ENCODE data around the gene NREP.
A peak's percentile ranks its signal among the peaks of the same experiment; 100 is the strongest.

The NREP gene

GRCh38 chr5:111784491-111785181 lies 27.6 kb upstream of the NREP start:
- no peaks in the 10 kb centered on the region for H3K9me3 ChIP-seq (replicated peaks in 1 of 11)
- H4K20me1 ChIP-seq: no peaks in the 10 kb centered on the region
- no peak overlapping the region for H3K9ac ChIP-seq
- peaks cover 6 to 18% (median 12%) of the 10 kb centered on the region in 10 experiments; a peak in 18 of 20 replicates for H3K4me1 ChIP-seq
- no peak overlapping the region for H3K4me3 ChIP-seq
- H3K27ac ChIP-seq: no peak overlapping the region
- H3K27me3 ChIP-seq: peaks cover 0 to 21% (median 0%) of the 10 kb centered on the region in 11 experiments; a peak in 3 of 22 replicates
- H3K36me3 ChIP-seq: no peaks in the 10 kb centered on the region
- H3K4me2 ChIP-seq: 0 out of 22 replicates have a peak overlapping the region, but pooled peaks of 1 of the 11 experiments have one; percentile 4
- TF ChIP-seq Cebpa-rat (IDR thresholded peaks at IDR 0.05): no peak

- no peaks in the 10 kb centered on the region for H3K36me3 ChIP-seq
- H3K9ac ChIP-seq: no peak overlapping the region
- no peak overlapping the region for H3K4me3 ChIP-seq
- peak overlapping the region in 6 of 11 experiments; percentile 5 to 30 (median 16); a peak in 8 of 22 replicates for H3K4me2 ChIP-seq
- H3K27me3 ChIP-seq: peaks cover 0 to 30% (median 0%) of the 10 kb centered on the region in 11 experiments; a peak in 4 of 22 replicates
- no peaks in the 10 kb centered on the region for H3K9me3 ChIP-seq (replicated peaks in 1 of 11)
- no peak overlapping the region for H3K27ac ChIP-seq
- no peak for TF ChIP-seq Cebpa-rat (IDR thresholded peaks at IDR 0.05)
- H4K20me1 ChIP-seq: no peaks in the 10 kb centered on the region
- peaks cover 6 to 25% (median 19%) of the 10 kb centered on the region in 10 experiments; a peak in 19 of 20 replicates for H3K4me1 ChIP-seq
These were observed 26.5 kb upstream of the NREP start for GRCh38 chr5:111783537-111783936.

DNA sequence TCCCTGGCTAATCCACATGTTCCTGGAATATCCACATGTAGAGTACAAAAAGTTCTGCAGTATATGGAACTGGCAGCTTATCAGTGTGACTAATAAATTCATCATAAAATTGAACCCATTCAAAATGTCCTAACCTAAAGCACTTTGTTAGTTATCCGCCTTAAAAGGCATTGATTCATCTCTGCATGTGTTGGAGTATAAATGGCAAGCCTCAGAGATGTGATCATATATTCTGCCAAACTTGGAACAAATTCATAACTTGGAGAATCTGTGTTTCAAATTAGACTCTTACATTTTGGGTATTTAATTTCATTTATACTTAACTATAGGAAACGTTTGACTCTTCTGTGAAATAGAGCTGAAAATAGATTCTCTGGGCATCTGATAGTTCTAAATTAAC lies 25.2 kb upstream of the NREP start:
- no peaks in the 10 kb centered on the region for H3K36me3 ChIP-seq
- H3K4me2 ChIP-seq: no peak overlapping the region
- H3K9me3 ChIP-seq (replicated peaks in 1 of 11): no peaks in the 10 kb centered on the region
- no peak overlapping the region for H3K27ac ChIP-seq
- TF ChIP-seq Cebpa-rat (IDR thresholded peaks at IDR 0.05): no peak
- peaks cover 10 to 31% (median 22%) of the 10 kb centered on the region in 10 experiments for H3K4me1 ChIP-seq
- H4K20me1 ChIP-seq: no peaks in the 10 kb centered on the region
- no peak overlapping the region for H3K9ac ChIP-seq
- peaks cover 0 to 42% (median 0%) of the 10 kb centered on the region in 11 experiments; a peak in 4 of 22 replicates for H3K27me3 ChIP-seq
- H3K4me3 ChIP-seq: no peak overlapping the region

DNA sequence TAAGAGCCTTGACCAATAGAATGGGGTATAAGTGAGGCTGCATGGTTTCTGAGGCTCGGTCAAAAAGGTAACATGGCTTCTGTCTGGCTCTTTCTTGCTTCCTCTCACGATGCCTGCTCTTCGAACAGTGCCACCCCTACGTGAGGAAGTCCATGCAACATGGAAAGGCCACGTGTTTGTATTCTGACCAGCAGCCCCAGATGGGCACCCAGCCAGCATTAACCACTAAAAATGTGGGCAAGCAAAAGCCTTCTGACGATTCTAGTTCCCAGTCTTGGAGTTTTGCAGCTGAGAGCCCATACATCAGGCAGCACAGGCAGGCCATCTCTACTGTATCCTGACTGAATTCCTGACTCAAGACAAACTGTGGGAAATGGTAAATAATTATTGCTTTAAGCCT lies 24.2 kb upstream of the NREP start:
- H4K20me1 ChIP-seq: no peaks in the 10 kb centered on the region
- peaks cover 17 to 41% (median 30%) of the 10 kb centered on the region in 10 experiments for H3K4me1 ChIP-seq
- TF ChIP-seq Cebpa-rat (IDR thresholded peaks at IDR 0.05): no peak
- no peak overlapping the region for H3K4me3 ChIP-seq
- H3K27me3 ChIP-seq: peaks cover 0 to 42% (median 0%) of the 10 kb centered on the region in 11 experiments; a peak in 4 of 22 replicates
- H3K4me2 ChIP-seq: no peak overlapping the region; a peak in 1 of 22 replicates
- H3K27ac ChIP-seq: no peak overlapping the region
- H3K36me3 ChIP-seq: no peaks in the 10 kb centered on the region
- no peak overlapping the region for H3K9ac ChIP-seq
- no peaks in the 10 kb centered on the region for H3K9me3 ChIP-seq (replicated peaks in 1 of 11)

- no peaks in the 10 kb centered on the region for H4K20me1 ChIP-seq
- no peaks in the 10 kb centered on the region for H3K36me3 ChIP-seq
- TF ChIP-seq Cebpa-rat (IDR thresholded peaks at IDR 0.05): no peak
- H3K27ac ChIP-seq: no peak overlapping the region
- peaks cover 24 to 54% (median 42%) of the 10 kb centered on the region in 10 experiments for H3K4me1 ChIP-seq
- no peak overlapping the region for H3K9ac ChIP-seq
- peaks cover 0 to 48% (median 0%) of the 10 kb centered on the region in 11 experiments; a peak in 4 of 22 replicates for H3K27me3 ChIP-seq
- H3K9me3 ChIP-seq (replicated peaks in 1 of 11): no peaks in the 10 kb centered on the region
- peak overlapping the region; percentile 6 to 44 (median 36); a peak in 16 of 22 replicates for H3K4me2 ChIP-seq
- no peak overlapping the region for H3K4me3 ChIP-seq
These were observed 22.9 kb upstream of the NREP start for GRCh38 chr5:111779922-111780292.

DNA sequence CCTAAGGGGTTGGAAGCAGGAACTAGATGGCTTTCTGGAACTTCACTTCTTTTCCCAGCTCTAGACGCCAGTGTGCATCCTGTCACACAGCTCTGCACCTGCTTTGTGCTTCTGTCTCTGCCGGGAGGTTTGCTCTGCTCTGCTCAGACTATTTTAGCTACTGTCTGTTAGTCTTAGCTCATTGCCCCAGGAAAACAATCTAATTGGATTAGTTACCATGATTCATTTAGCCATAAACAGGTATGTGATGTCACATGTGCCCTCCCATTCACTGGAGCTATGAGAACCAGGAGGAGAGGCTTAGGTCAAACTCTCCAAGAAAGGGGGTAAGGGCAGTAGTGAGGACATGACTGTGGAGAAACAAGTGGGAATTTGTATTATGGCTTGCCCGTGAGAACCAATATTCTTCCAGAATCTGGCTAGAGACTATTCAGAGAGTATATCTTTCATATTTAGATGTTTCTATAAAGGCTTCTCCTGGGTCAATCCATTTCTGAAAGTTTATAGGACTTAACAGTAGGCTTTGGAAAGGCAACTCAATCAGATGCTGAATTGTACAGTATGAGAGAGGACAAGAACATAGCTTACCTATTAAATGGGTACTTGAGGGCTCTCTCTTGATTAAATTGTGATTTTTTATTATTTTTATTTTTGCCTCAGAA lies 22.4 kb upstream of the NREP start:
- peak overlapping the region; percentile 6 to 44 (median 36); a peak in 16 of 22 replicates for H3K4me2 ChIP-seq
- no peak for TF ChIP-seq Cebpa-rat (IDR thresholded peaks at IDR 0.05)
- no peaks in the 10 kb centered on the region for H4K20me1 ChIP-seq
- no peak overlapping the region for H3K4me3 ChIP-seq
- H3K27ac ChIP-seq: no peak overlapping the region
- peaks cover 0 to 53% (median 0%) of the 10 kb centered on the region in 11 experiments; a peak in 4 of 22 replicates for H3K27me3 ChIP-seq
- peaks cover 29 to 59% (median 47%) of the 10 kb centered on the region in 10 experiments for H3K4me1 ChIP-seq
- H3K36me3 ChIP-seq: no peaks in the 10 kb centered on the region
- H3K9me3 ChIP-seq (replicated peaks in 1 of 11): no peaks in the 10 kb centered on the region
- no peak overlapping the region for H3K9ac ChIP-seq

- H3K4me3 ChIP-seq: no peak overlapping the region
- no peaks in the 10 kb centered on the region for H3K9me3 ChIP-seq (replicated peaks in 1 of 11)
- no peak overlapping the region for H3K9ac ChIP-seq
- peaks cover 39 to 70% (median 59%) of the 10 kb centered on the region in 10 experiments for H3K4me1 ChIP-seq
- peaks cover 0 to 65% (median 0%) of the 10 kb centered on the region in 11 experiments; a peak in 4 of 22 replicates for H3K27me3 ChIP-seq
- no peaks in the 10 kb centered on the region for H4K20me1 ChIP-seq
- no peaks in the 10 kb centered on the region for H3K36me3 ChIP-seq
- H3K4me2 ChIP-seq: peak overlapping the region in 8 of 11 experiments; percentile 7 to 66 (median 38); a peak in 16 of 22 replicates
- peak overlapping the region in 1 of 11 experiments; percentile 5; a peak in 1 of 22 replicates for H3K27ac ChIP-seq
- no peak for TF ChIP-seq Cebpa-rat (IDR thresholded peaks at IDR 0.05)
These were observed 20.2 kb upstream of the NREP start for GRCh38 chr5:111776913-111777781.

GRCh38 chr5:111775224-111775623 lies 18.2 kb upstream of the NREP start:
- H3K9me3 ChIP-seq (replicated peaks in 1 of 11): no peaks in the 10 kb centered on the region
- H3K4me3 ChIP-seq: no peak overlapping the region; a peak in 1 of 20 replicates
- H3K4me1 ChIP-seq: peaks cover 38 to 68% (median 58%) of the 10 kb centered on the region in 10 experiments
- peak overlapping the region; percentile 63 to 78 (median 71) for H3K4me2 ChIP-seq
- peaks cover 0 to 52% (median 0%) of the 10 kb centered on the region in 11 experiments; a peak in 4 of 22 replicates for H3K27me3 ChIP-seq
- H4K20me1 ChIP-seq: no peaks in the 10 kb centered on the region
- TF ChIP-seq Cebpa-rat (IDR thresholded peaks at IDR 0.05): no peak
- H3K9ac ChIP-seq: peak overlapping the region in 2 of 11 experiments; percentile 48; a peak in 2 of 22 replicates
- peak overlapping the region in 6 of 11 experiments; percentile 23 to 58 (median 35); a peak in 8 of 22 replicates for H3K27ac ChIP-seq
- H3K36me3 ChIP-seq: no peaks in the 10 kb centered on the region
